GM21528 (cell line): Measurements from ENCODE around the gene ERH.
"Not testable (repeated sequence)": the region's sequence is repeated elsewhere in the genome, so short reads cannot be mapped to it uniquely, and the experiment has no call there.

Experiments
- ATAC-seq: cut with Tn5 transposase; IDR thresholded peaks from one replicate; pipeline ENCODE4 v1.9.1; 2021; ENCODE audit warnings: mild to moderate bottlenecking, moderate library complexity; ENCODE audit not compliant: unreplicated experiment, low FRiP score

The ERH gene

GRCh38 chr14:69399750-69400149 is 1.7 kb upstream of the ERH start:
- ATAC-seq: no peak

- no peak for ATAC-seq
Measured at GRCh38 chr14:69398818-69399210, 715 bp upstream of the ERH start.

- no peak for ATAC-seq
Measured at GRCh38 chr14:69395929-69396328, 2.2 kb downstream of the ERH start.

- ATAC-seq: no peak
Measured at GRCh38 chr14:69392481-69392880, 5.6 kb downstream of the ERH start.

GRCh38 chr14:69391400-69391799 is 6.7 kb downstream of the ERH start:
- ATAC-seq: not testable (repeated sequence)

GRCh38 chr14:69387311-69387710 is 10.8 kb downstream of the ERH start:
- no peak for ATAC-seq

GRCh38 chr14:69378274-69378673 is 19.8 kb downstream of the ERH start:
- no peak for ATAC-seq

GRCh38 chr14:69376439-69376838 is 21.7 kb downstream of the ERH start:
- ATAC-seq: no peak

- ATAC-seq: no peak
Measured at GRCh38 chr14:69375722-69376121, 22.4 kb downstream of the ERH start.

- no peak for ATAC-seq
Measured at GRCh38 chr14:69375182-69375581, 22.9 kb downstream of the ERH start.

GRCh38 chr14:69374235-69374634 is 23.9 kb downstream of the ERH start:
- no peak for ATAC-seq

- no peak for ATAC-seq
Measured at GRCh38 chr14:69373104-69373503, 25.0 kb downstream of the ERH start.

- no peak for ATAC-seq
Measured at GRCh38 chr14:69372146-69372545, 26.0 kb downstream of the ERH start.

GRCh38 chr14:69370061-69370460 is 28.0 kb downstream of the ERH start:
- ATAC-seq: no peak

GRCh38 chr14:69368381-69368780 is 29.7 kb downstream of the ERH start:
- no peak for ATAC-seq

- no peak for ATAC-seq
Measured at GRCh38 chr14:69366761-69367160, 31.3 kb downstream of the ERH start.

GRCh38 chr14:69366069-69366468 is 32.0 kb downstream of the ERH start:
- no peak for ATAC-seq

- ATAC-seq: no peak
Measured at GRCh38 chr14:69364378-69364777, 33.7 kb downstream of the ERH start.

GRCh38 chr14:69363964-69364363 is 34.1 kb downstream of the ERH start:
- no peak for ATAC-seq

GRCh38 chr14:69363055-69363454 is 35.0 kb downstream of the ERH start:
- ATAC-seq: no peak

GRCh38 chr14:69360438-69361108 is 37.5 kb downstream of the ERH start:
- no peak for ATAC-seq

GRCh38 chr14:69358966-69359365 is 39.1 kb downstream of the ERH start:
- no peak for ATAC-seq
